ENCODE results near the gene RAB14.
"Not testable (repeated sequence)": the region's sequence is repeated elsewhere in the genome, so short reads cannot be mapped to it uniquely, and the experiment has no call there.

Gene RAB14

GRCh38 chr9:121169094-121169601, 32.5 kb downstream of the RAB14 start:
- no peak for DNase-seq

- DNase-seq, result no peak
These were observed 33.6 kb downstream of the RAB14 start for GRCh38 chr9:121168052-121168451.

DNA sequence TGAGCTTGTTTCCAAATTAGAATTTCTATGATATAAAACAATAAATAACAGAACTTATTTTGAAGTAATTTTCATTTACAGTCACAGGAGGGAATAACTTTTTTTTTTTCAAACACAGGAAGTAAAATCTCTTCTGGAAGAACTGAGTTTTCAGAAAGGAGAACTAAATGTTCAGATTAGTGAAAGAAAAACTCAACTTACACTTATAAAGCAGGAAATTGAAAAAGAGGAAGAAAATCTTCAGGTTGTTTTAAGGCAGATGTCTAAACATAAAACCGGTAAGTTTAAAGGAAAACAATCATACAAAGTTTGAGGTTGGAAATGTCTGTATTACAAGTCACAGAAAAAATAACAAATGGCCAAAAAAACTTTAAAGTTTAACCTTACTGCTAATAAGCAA, 41.6 kb downstream of the RAB14 start:
- DNase-seq, result no peak

GRCh38 chr9:121157939-121158338, 43.7 kb downstream of the RAB14 start:
- DNase-seq, result no peak

GRCh38 chr9:121156263-121156731, 45.4 kb downstream of the RAB14 start:
- no peak for DNase-seq

- no peak for DNase-seq
These were observed 46.9 kb downstream of the RAB14 start for GRCh38 chr9:121154782-121155181.

DNA sequence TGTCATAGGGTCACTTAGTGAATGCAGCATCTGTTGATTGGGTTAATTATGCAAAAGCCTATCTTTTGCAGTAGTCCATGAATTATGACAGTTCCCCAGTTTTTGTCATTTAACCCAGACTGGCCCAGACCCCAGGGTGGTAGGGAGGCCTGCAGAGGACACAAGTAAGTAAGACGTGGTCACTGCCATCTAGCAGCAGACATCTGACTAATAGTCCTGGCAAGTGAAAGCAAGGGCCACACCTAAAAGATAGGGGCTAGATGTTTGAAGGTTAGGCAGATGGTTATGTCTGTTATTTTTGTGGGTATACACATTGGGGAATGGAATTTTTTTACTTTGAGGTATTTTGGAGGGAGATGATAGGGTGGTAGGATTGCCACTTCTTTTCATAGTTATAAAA, 48.0 kb downstream of the RAB14 start:
- no peak for DNase-seq

DNA sequence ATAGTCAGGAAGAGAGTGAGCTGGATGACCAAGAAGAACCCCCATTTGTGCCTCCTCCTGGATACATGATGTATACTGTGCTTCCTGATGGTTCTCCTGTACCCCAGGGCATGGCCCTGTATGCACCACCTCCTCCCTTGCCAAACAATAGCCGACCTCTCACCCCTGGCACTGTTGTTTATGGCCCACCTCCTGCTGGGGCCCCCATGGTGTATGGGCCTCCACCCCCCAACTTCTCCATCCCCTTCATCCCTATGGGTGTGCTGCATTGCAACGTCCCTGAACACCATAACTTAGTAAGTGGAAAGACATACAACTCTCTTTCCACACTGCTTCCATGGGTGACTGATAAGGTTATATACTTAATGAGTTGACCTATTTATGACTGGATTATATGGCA, 51.5 kb downstream of the RAB14 start:
- DNase-seq, result no peak

GRCh38 chr9:121144482-121144881, 57.2 kb downstream of the RAB14 start:
- no peak for DNase-seq

- no peak for DNase-seq
These were observed 57.9 kb downstream of the RAB14 start for GRCh38 chr9:121143771-121144170.

GRCh38 chr9:121141706-121142105, 60.0 kb downstream of the RAB14 start:
- no peak for DNase-seq

GRCh38 chr9:121141306-121141705, 60.4 kb downstream of the RAB14 start:
- DNase-seq, result no peak

GRCh38 chr9:121140162-121140561, 61.5 kb downstream of the RAB14 start:
- no peak for DNase-seq

GRCh38 chr9:121138973-121139372, 62.7 kb downstream of the RAB14 start:
- DNase-seq, result no peak

- DNase-seq, result no peak
These were observed 63.1 kb downstream of the RAB14 start for GRCh38 chr9:121138561-121138960.

- no peak for DNase-seq
These were observed 66.0 kb downstream of the RAB14 start for GRCh38 chr9:121135642-121136041.

DNA sequence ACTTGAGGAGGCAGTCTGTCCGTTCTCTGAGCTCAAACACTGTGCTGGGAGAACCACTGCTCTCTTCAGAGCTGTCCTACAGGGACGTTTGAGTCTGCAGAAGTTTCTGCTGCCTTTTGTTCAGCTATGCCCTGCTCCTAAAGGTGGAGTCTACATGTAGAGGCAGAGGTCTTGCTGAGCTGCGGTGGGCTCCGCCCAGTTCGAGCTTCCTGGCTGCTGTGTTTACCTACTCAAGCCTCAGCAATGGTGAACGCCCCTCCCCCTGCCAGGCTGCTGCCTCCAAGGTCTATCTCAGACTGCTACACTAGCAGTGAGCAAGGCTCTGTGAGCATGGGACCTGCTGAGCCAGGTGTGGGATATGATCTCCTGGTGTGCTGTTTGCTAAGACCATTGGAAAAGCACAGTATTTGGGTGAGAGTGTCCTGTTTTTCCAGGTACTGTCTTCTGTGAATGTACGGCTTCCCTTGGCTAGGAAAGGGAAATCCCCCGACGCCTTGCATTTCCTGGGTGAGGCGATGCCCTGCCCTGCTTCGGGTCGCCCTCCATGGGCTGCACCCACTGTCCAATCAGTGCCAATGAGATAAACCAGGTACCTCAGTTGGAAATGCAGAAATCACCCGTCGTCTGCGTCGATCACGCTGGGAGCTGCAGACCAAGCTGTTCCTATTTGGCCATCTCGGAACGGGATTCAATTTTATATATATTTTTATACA, 68.4 kb downstream of the RAB14 start:
- DNase-seq, result no peak

DNA sequence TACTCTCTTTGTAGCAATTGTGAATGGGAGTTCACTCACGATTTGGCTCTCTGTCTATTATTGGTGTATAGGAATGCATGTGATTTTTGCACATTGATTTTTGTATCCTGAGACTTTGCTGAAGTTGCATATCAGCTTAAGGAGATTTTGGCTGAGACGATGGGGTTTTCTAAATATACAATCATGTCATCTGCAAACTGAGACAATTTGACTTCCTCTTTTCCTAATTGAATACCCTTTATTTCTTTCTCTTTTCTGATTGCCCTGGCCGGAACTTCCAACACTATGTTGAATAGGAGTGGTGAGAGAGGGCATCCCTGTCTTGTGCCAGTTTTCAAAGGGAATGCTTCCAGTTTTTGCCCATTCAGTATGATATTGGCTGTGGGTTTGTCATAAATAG, 72.3 kb downstream of the RAB14 start:
- not testable (repeated sequence) for DNase-seq

Data from nucleus accumbens (tissue), 56 donors.